CD8-positive, alpha-beta memory T cell (primary cell): Measurements from ENCODE around the gene TUT4. TPM values are rescaled to one million over a fixed set of nuclear protein-coding genes. Genes with fewer than 3 reads are reported as not detected.

Source experiments
- CTCF ChIA-PET: fragments of 350-600 bp; sonication (Branson Sonifier 250); formaldehyde crosslinking; loops from one replicate; lab custom pipeline; 2021; ENCODE audit warnings: antibody characterized with exemption; lab: Charles Lee
- POLR2A ChIA-PET: fragments of 350-600 bp; sonication (Branson Sonifier 250); formaldehyde crosslinking; loops from one replicate; lab custom pipeline; 2021; ENCODE audit warnings: antibody characterized with exemption; lab: Charles Lee
- DNase-seq, 5 donors: peaks; one replicate each; pipeline versions ENCODE4 v3.0.0 to v3.0.0-alpha.2; 2020 to 2022; ENCODE audit warnings: mixed read lengths in 1 of 5
- H3K27ac ChIP-seq: one replicate; pipeline ENCODE4 v1.7.0; 2013; ENCODE audit warnings: low read depth, mild to moderate bottlenecking, low read length, moderate library complexity
- H3K27me3 ChIP-seq: 2 replicates; pipeline ENCODE4 v1.7.0; 2013; ENCODE audit warnings: low read length, mild to moderate bottlenecking; ENCODE audit not compliant: insufficient read depth, poor library complexity, severe bottlenecking
- H3K36me3 ChIP-seq: 2 replicates; pipeline ENCODE4 v1.7.0; 2013; ENCODE audit warnings: mild to moderate bottlenecking, low read length, moderate library complexity; ENCODE audit not compliant: insufficient read depth
- H3K4me1 ChIP-seq: 2 replicates; pipeline ENCODE4 v1.7.0; 2013; ENCODE audit warnings: mild to moderate bottlenecking, low read length, moderate library complexity; ENCODE audit not compliant: insufficient read depth
- H3K4me3 ChIP-seq: 2 replicates; pipeline ENCODE4 v1.7.0; 2013; ENCODE audit warnings: mild to moderate bottlenecking, low read length
- H3K9me3 ChIP-seq: 2 replicates; pipeline ENCODE4 v1.7.0; 2013; ENCODE audit warnings: mild to moderate bottlenecking, low read length
- H3K27ac Mint-ChIP-seq, 8 donors: one replicate each; pipeline ENCODE4 v1.8.0; 2020 to 2021; ENCODE audit warnings: mixed read lengths in 8 of 8, mild to moderate bottlenecking in 6 of 8, inconsistent platforms in 3 of 8, moderate library complexity in 3 of 8
- H3K27me3 Mint-ChIP-seq, 2 donors: one replicate each; pipeline ENCODE4 v1.8.0; 2020 to 2021; ENCODE audit warnings: mixed read lengths in 2 of 2, mild to moderate bottlenecking in 1 of 2, moderate library complexity in 1 of 2
- H3K36me3 Mint-ChIP-seq, 3 donors: one replicate each; pipeline ENCODE4 v1.8.0; 2020 to 2021; ENCODE audit warnings: mixed read lengths in 3 of 3, inconsistent platforms in 1 of 3, mild to moderate bottlenecking in 1 of 3
- H3K4me1 Mint-ChIP-seq, 3 donors: one replicate each; pipeline ENCODE4 v1.8.0; 2020 to 2021; ENCODE audit warnings: mixed read lengths in 3 of 3, inconsistent platforms in 1 of 3, mild to moderate bottlenecking in 1 of 3
- H3K4me3 Mint-ChIP-seq, 7 donors: one replicate each; pipeline ENCODE4 v1.8.0; 2020 to 2021; ENCODE audit warnings: mixed read lengths in 7 of 7, mild to moderate bottlenecking in 6 of 7, moderate library complexity in 4 of 7, inconsistent platforms in 2 of 7
- H3K9me3 Mint-ChIP-seq, 5 donors: one replicate each; pipeline ENCODE4 v1.8.0; 2020 to 2022; ENCODE audit warnings: mixed read lengths in 5 of 5, mild to moderate bottlenecking in 3 of 5, moderate library complexity in 2 of 5, inconsistent platforms in 1 of 5
- polyA plus RNA-seq: library from polyadenylated mRNA; unstranded; fragments of 300-500 nt; fragmentation: Illumina TruSeq; gene quantifications from one replicate; pipeline ENCODE4 v1.2.3, GENCODE V29; 2021
- total RNA-seq, 2 experiments: library from RNA; stranded (reverse); gene quantifications; one replicate each; pipeline ENCODE4 v1.2.3, GENCODE V29; 2021

TUT4 gene
- total and polyA plus RNA-seq, 3 experiments from 2014 or later: 40.1 to 63.1 (median 54.1) TPM

- H3K36me3 Mint-ChIP-seq: peaks cover 0 to 3% (median 2%) of the 10 kb centered on the region in 3 donors
Observed at GRCh38 chr1:52597912-52598311, 45.0 kb upstream of the TUT4 start.

GRCh38 chr1:52595061-52595460, 42.2 kb upstream of the TUT4 start:
- DNase-seq: no peak
- no peaks in the 10 kb centered on the region for H3K9me3 ChIP-seq
- H3K4me1 ChIP-seq: no peaks in the 10 kb centered on the region
- ChIA-PET CTCF (no interaction called here), POLR2A (no interaction called here)
- Mint-ChIP-seq H3K27me3 (no peaks in the 10 kb centered on the region), H3K36me3 (peaks cover 0 to 5% (median 0%) of the 10 kb centered on the region in 3 donors), H3K4me3 (no peak overlapping the region), H3K4me1 (peaks cover 0 to 4% (median 2%) of the 10 kb centered on the region in 3 donors), H3K27ac (peak overlapping the region in 4 of 8 donors; percentile 11 to 81 (median 44)), H3K9me3 (no peaks in the 10 kb centered on the region)
- no peak overlapping the region for H3K27ac ChIP-seq
- H3K27me3 ChIP-seq: no peaks in the 10 kb centered on the region
- no peak overlapping the region for H3K4me3 ChIP-seq
- H3K36me3 ChIP-seq: no peaks in the 10 kb centered on the region

More at GRCh38 chr1:52597912-52598311, 45.0 kb upstream of the TUT4 start:
- H3K27me3 ChIP-seq: no peaks in the 10 kb centered on the region
- DNase-seq: no peak
- H3K27ac ChIP-seq: no peak overlapping the region
- no peaks in the 10 kb centered on the region for H3K36me3 ChIP-seq
- no peaks in the 10 kb centered on the region for H3K9me3 ChIP-seq
- Mint-ChIP-seq H3K9me3 (no peaks in the 10 kb centered on the region), H3K27ac (peak overlapping the region in 3 of 8 donors; percentile 52 to 74 (median 52)), H3K4me1 (peaks cover 15 to 21% (median 17%) of the 10 kb centered on the region in 3 donors), H3K4me3 (no peak overlapping the region), H3K27me3 (peaks cover 0 to 2% of the 10 kb centered on the region in 2 donors)
- H3K4me1 ChIP-seq: peaks cover 15% of the 10 kb centered on the region
- CTCF ChIA-PET: no interaction called here
- POLR2A ChIA-PET: no interaction called here
- no peak overlapping the region for H3K4me3 ChIP-seq

GRCh38 chr1:52593495-52593894, 40.6 kb upstream of the TUT4 start:
- Mint-ChIP-seq H3K27me3 (no peaks in the 10 kb centered on the region), H3K4me3 (no peak overlapping the region), H3K4me1 (peaks cover 0 to 2% (median 0%) of the 10 kb centered on the region in 3 donors), H3K27ac (no peak overlapping the region), H3K9me3 (no peaks in the 10 kb centered on the region), H3K36me3 (peaks cover 0 to 5% (median 0%) of the 10 kb centered on the region in 3 donors)
- H3K4me3 ChIP-seq: no peak overlapping the region
- no peaks in the 10 kb centered on the region for H3K27me3 ChIP-seq
- no peak for DNase-seq
- POLR2A ChIA-PET: interaction anchor here (0.6 kb wide), 1 partner anchor 11 kb away, joined by 12 read pairs; no protein-coding TSS in a partner anchor
- CTCF ChIA-PET: no interaction called here
- no peaks in the 10 kb centered on the region for H3K9me3 ChIP-seq
- no peaks in the 10 kb centered on the region for H3K36me3 ChIP-seq
- H3K4me1 ChIP-seq: no peaks in the 10 kb centered on the region
- no peak overlapping the region for H3K27ac ChIP-seq

GRCh38 chr1:52592637-52593323, 39.9 kb upstream of the TUT4 start:
- Histone ChIP-seq H3K4me3 (no peak overlapping the region), H3K36me3 (no peaks in the 10 kb centered on the region), H3K4me1 (no peaks in the 10 kb centered on the region), H3K27ac (no peak overlapping the region), H3K27me3 (no peaks in the 10 kb centered on the region), H3K9me3 (no peaks in the 10 kb centered on the region)
- no peaks in the 10 kb centered on the region for H3K27me3 Mint-ChIP-seq
- CTCF ChIA-PET: no interaction called here
- H3K36me3 Mint-ChIP-seq: peaks cover 0 to 2% (median 0%) of the 10 kb centered on the region in 3 donors
- H3K27ac Mint-ChIP-seq: peak overlapping the region in 2 of 8 donors; percentile 46 to 52
- H3K4me3 Mint-ChIP-seq: no peak overlapping the region
- no peaks in the 10 kb centered on the region for H3K9me3 Mint-ChIP-seq
- DNase-seq: no peak
- peaks cover 0 to 2% (median 0%) of the 10 kb centered on the region in 3 donors for H3K4me1 Mint-ChIP-seq
- POLR2A ChIA-PET: interaction anchor here (0.6 kb wide), 1 partner anchor 10 kb away, joined by 12 read pairs; no protein-coding TSS in a partner anchor

GRCh38 chr1:52590266-52590665, 37.4 kb upstream of the TUT4 start:
- Histone ChIP-seq H3K9me3 (no peaks in the 10 kb centered on the region), H3K36me3 (no peaks in the 10 kb centered on the region), H3K4me3 (no peak overlapping the region), H3K4me1 (no peaks in the 10 kb centered on the region), H3K27ac (no peak overlapping the region), H3K27me3 (no peaks in the 10 kb centered on the region)
- Mint-ChIP-seq H3K4me3 (no peak overlapping the region), H3K27ac (no peak overlapping the region), H3K36me3 (peaks cover 0 to 2% (median 0%) of the 10 kb centered on the region in 3 donors), H3K4me1 (peaks cover 0 to 2% (median 0%) of the 10 kb centered on the region in 3 donors), H3K9me3 (no peaks in the 10 kb centered on the region), H3K27me3 (no peaks in the 10 kb centered on the region)
- ChIA-PET POLR2A (no interaction called here), CTCF (no interaction called here)
- DNase-seq: no peak

- H3K4me1 Mint-ChIP-seq: no peaks in the 10 kb centered on the region
- Histone ChIP-seq H3K36me3 (no peaks in the 10 kb centered on the region), H3K4me3 (no peak overlapping the region), H3K4me1 (no peaks in the 10 kb centered on the region), H3K9me3 (no peaks in the 10 kb centered on the region), H3K27me3 (no peaks in the 10 kb centered on the region), H3K27ac (no peak overlapping the region)
- no peaks in the 10 kb centered on the region for H3K9me3 Mint-ChIP-seq
- DNase-seq: no peak
- no peak overlapping the region for H3K4me3 Mint-ChIP-seq
- peaks cover 0 to 2% (median 0%) of the 10 kb centered on the region in 3 donors for H3K36me3 Mint-ChIP-seq
- POLR2A ChIA-PET: no interaction called here
- CTCF ChIA-PET: no interaction called here
- H3K27me3 Mint-ChIP-seq: no peaks in the 10 kb centered on the region
- H3K27ac Mint-ChIP-seq: peak overlapping the region in 2 of 8 donors; percentile 5 to 25
Observed at GRCh38 chr1:52588535-52588934, 35.6 kb upstream of the TUT4 start.

- H3K4me3 ChIP-seq: no peak overlapping the region
- no peaks in the 10 kb centered on the region for H3K27me3 ChIP-seq
- no peaks in the 10 kb centered on the region for H3K36me3 ChIP-seq
- Mint-ChIP-seq H3K4me1 (no peaks in the 10 kb centered on the region), H3K27me3 (no peaks in the 10 kb centered on the region), H3K36me3 (peaks cover 0 to 2% (median 0%) of the 10 kb centered on the region in 3 donors), H3K9me3 (no peaks in the 10 kb centered on the region), H3K27ac (peak overlapping the region in 1 of 8 donors; percentile 43), H3K4me3 (no peak overlapping the region)
- H3K9me3 ChIP-seq: no peaks in the 10 kb centered on the region
- no peak for DNase-seq
- ChIA-PET CTCF (no interaction called here), POLR2A (no interaction called here)
- H3K4me1 ChIP-seq: no peaks in the 10 kb centered on the region
- no peak overlapping the region for H3K27ac ChIP-seq
Observed at GRCh38 chr1:52588027-52588426, 35.1 kb upstream of the TUT4 start.

GRCh38 chr1:52585474-52585873, 32.6 kb upstream of the TUT4 start:
- Histone ChIP-seq H3K27me3 (no peaks in the 10 kb centered on the region), H3K4me1 (no peaks in the 10 kb centered on the region), H3K27ac (no peak overlapping the region), H3K4me3 (no peak overlapping the region), H3K36me3 (no peaks in the 10 kb centered on the region), H3K9me3 (no peaks in the 10 kb centered on the region)
- ChIA-PET POLR2A (no interaction called here), CTCF (no interaction called here)
- Mint-ChIP-seq H3K36me3 (no peaks in the 10 kb centered on the region), H3K27me3 (no peaks in the 10 kb centered on the region), H3K4me3 (no peak overlapping the region), H3K27ac (no peak overlapping the region), H3K9me3 (no peaks in the 10 kb centered on the region), H3K4me1 (no peaks in the 10 kb centered on the region)
- DNase-seq: no peak
